HepG2 (cell line): ENCODE results near the gene P2RX5. TPM values are rescaled to one million over a fixed set of nuclear protein-coding genes. Genes with fewer than 3 reads are reported as not detected.

ENCODE experiments used
- CHD2 ChIP-seq: IDR thresholded peaks from 2 replicates; pipeline ENCODE4 v1.6.1; 2011; ENCODE audit warnings: low read depth, low read length, improper control_type of control experiment
- DNMT3B ChIP-seq: conservative IDR thresholded peaks from 2 replicates; pipeline ENCODE4 v1.6.1; 2016; ENCODE audit warnings: missing biosample characterization, control low read depth
- HDAC2 ChIP-seq: sonication (generic); formaldehyde crosslinking; IDR thresholded peaks from 2 replicates; pipeline ENCODE4 v1.4.0; 2020; ENCODE audit warnings: missing genetic modification reagents
- HMG20B ChIP-seq: conservative IDR thresholded peaks from 2 replicates; pipeline ENCODE4 v1.6.1; 2016; ENCODE audit warnings: missing genetic modification reagents, missing compliant biosample characterization
- HNRNPL ChIP-seq: fragments of 200-400 bp; formaldehyde crosslinking; IDR thresholded peaks from 2 replicates; pipeline ENCODE4 v1.6.1; 2017; ENCODE audit warnings: mild to moderate bottlenecking, low read depth, low read length
- KLF15 ChIP-seq: sonication (generic); formaldehyde crosslinking; IDR thresholded peaks from 2 replicates; pipeline ENCODE4 v1.8.1; 2023; ENCODE audit warnings: borderline replicate concordance, mild to moderate bottlenecking, inconsistent platforms, missing genetic modification reagents, mixed read lengths
- MAZ ChIP-seq, 2 experiments: sonication (generic) in 1 of 2; formaldehyde crosslinking in 1 of 2; IDR thresholded peaks; 2 replicates each; pipeline versions ENCODE4 v1.5.0 to v1.6.1; 2012 to 2020; ENCODE audit warnings: low read depth in 2 of 2, mild to moderate bottlenecking in 2 of 2, borderline replicate concordance in 1 of 2, improper control_type of control experiment in 1 of 2, low read length in 1 of 2, missing genetic modification reagents in 1 of 2, moderate library complexity in 1 of 2
- MED8 ChIP-seq: sonication (generic); formaldehyde crosslinking; IDR thresholded peaks from 2 replicates; pipeline ENCODE4 v1.8.1; 2023; ENCODE audit warnings: mild to moderate bottlenecking, missing genetic modification reagents; ENCODE audit not compliant: insufficient replicate concordance
- MZF1 ChIP-seq: sonication (generic); formaldehyde crosslinking; IDR thresholded peaks from 2 replicates; pipeline ENCODE4 v1.8.1; 2023; ENCODE audit warnings: mild to moderate bottlenecking, missing genetic modification reagents, borderline replicate concordance
- NBN ChIP-seq: fragments of 450-650 bp; conservative IDR thresholded peaks from 2 replicates; pipeline ENCODE4 v1.6.1; 2017
- NR1H2 ChIP-seq: sonication (generic); formaldehyde crosslinking; IDR thresholded peaks from 2 replicates; pipeline ENCODE4 v1.8.1; 2022; ENCODE audit warnings: low read depth, missing genetic modification reagents, borderline replicate concordance
- TAF15 ChIP-seq: fragments of 200-400 bp; formaldehyde crosslinking; IDR thresholded peaks from one replicate; pipeline ENCODE4 v1.6.1; 2018; ENCODE audit warnings: mild to moderate bottlenecking, low read depth, low read length; ENCODE audit not compliant: poor library complexity, severe bottlenecking
- U2AF1 ChIP-seq: fragments of 200-400 bp; formaldehyde crosslinking; optimal IDR thresholded peaks from 2 replicates; pipeline ENCODE3; 2017; ENCODE audit warnings: mild to moderate bottlenecking, low read depth, low read length
- ZEB1 ChIP-seq: IDR thresholded peaks from 2 replicates; pipeline ENCODE4 v1.6.1; 2012; ENCODE audit warnings: mild to moderate bottlenecking, low read depth, inconsistent platforms; ENCODE audit not compliant: insufficient replicate concordance
- ZFAT ChIP-seq: sonication (generic); formaldehyde crosslinking; conservative IDR thresholded peaks from 2 replicates; pipeline ENCODE4 v1.8.1; 2023; ENCODE audit warnings: missing genetic modification reagents, inconsistent platforms
- ZNF253 ChIP-seq: sonication (generic); formaldehyde crosslinking; IDR thresholded peaks from 2 replicates; pipeline ENCODE4 v1.8.0; 2022; ENCODE audit warnings: mild to moderate bottlenecking, missing genetic modification reagents, borderline replicate concordance
- ZNF263 ChIP-seq: sonication (generic); formaldehyde crosslinking; IDR thresholded peaks from 2 replicates; pipeline ENCODE4 v1.4.0; 2020; ENCODE audit warnings: missing genetic modification reagents
- ZNF350 ChIP-seq: sonication (generic); formaldehyde crosslinking; IDR thresholded peaks from 2 replicates; pipeline ENCODE4 v1.4.0; 2020; ENCODE audit warnings: mild to moderate bottlenecking, low read depth, missing genetic modification reagents, borderline replicate concordance
- ZNF530 ChIP-seq: sonication (generic); formaldehyde crosslinking; IDR thresholded peaks from 2 replicates; pipeline ENCODE4 v1.5.0; 2020; ENCODE audit warnings: low read depth, mild to moderate bottlenecking, missing genetic modification reagents
- ZNF556 ChIP-seq: sonication (generic); formaldehyde crosslinking; IDR thresholded peaks from 2 replicates; pipeline ENCODE4 v1.4.0; 2020; ENCODE audit warnings: mild to moderate bottlenecking, missing genetic modification reagents, borderline replicate concordance
- ZNF558 ChIP-seq: sonication (generic); formaldehyde crosslinking; IDR thresholded peaks from 2 replicates; pipeline ENCODE4 v1.9.0; 2022; ENCODE audit warnings: mild to moderate bottlenecking, missing genetic modification reagents, borderline replicate concordance
- ZNF761 ChIP-seq: sonication (generic); formaldehyde crosslinking; conservative IDR thresholded peaks from 2 replicates; pipeline ENCODE4 v1.4.0; 2020; ENCODE audit warnings: mild to moderate bottlenecking, missing genetic modification reagents
- ZNF766 ChIP-seq: sonication (generic); formaldehyde crosslinking; IDR thresholded peaks from 2 replicates; pipeline ENCODE4 v1.5.0; 2020; ENCODE audit warnings: missing genetic modification reagents, borderline replicate concordance
- ZNF780A ChIP-seq: sonication (generic); formaldehyde crosslinking; IDR thresholded peaks from 2 replicates; pipeline ENCODE4 v1.8.0; 2022; ENCODE audit warnings: mild to moderate bottlenecking, missing genetic modification reagents, moderate library complexity
- ZNF883 ChIP-seq: sonication (generic); formaldehyde crosslinking; IDR thresholded peaks from 2 replicates; pipeline ENCODE4 v1.5.1; 2020; ENCODE audit warnings: mild to moderate bottlenecking, missing genetic modification reagents; ENCODE audit errors: not compliant biosample characterization
- polyA plus RNA-seq, 8 experiments: library from polyadenylated mRNA; depleted of rRNA in 3 of 8; stranded (reverse) in 7 of 8; unstranded in 1 of 8; fragments of >200 nt; fragmentation: Illumina TruSeq in 4 of 8; extraction: Trizol in 4 of 8; gene quantifications; 2 replicates each; pipeline versions ENCODE4 v1.2.1 to v1.2.3, GENCODE V29; 2011 to 2016; ENCODE audit warnings: low read depth in 4 of 8, missing spikeins in 1 of 8, mixed read lengths in 1 of 8; ENCODE audit not compliant: insufficient read depth in 1 of 8
- total RNA-seq, 5 experiments: library from RNA; depleted of rRNA; stranded (reverse); fragments of >200 nt; fragmentation: Illumina TruSeq; extraction: Trizol; gene quantifications; 2 replicates each; pipeline ENCODE4 v1.2.3, GENCODE V29; 2016; ENCODE audit warnings: low read depth in 1 of 5
- TF ChIP-seq, protein P1 (sequence below): sonication (generic); formaldehyde crosslinking; IDR thresholded peaks from 2 replicates; pipeline ENCODE4 v1.5.1; 2020; ENCODE audit warnings: missing genetic modification reagents, mild to moderate bottlenecking, borderline replicate concordance
- TF ChIP-seq, protein P2 (sequence below): sonication (generic); formaldehyde crosslinking; IDR thresholded peaks from 2 replicates; pipeline ENCODE4 v1.8.0; 2022; ENCODE audit warnings: mild to moderate bottlenecking, missing genetic modification reagents, moderate library complexity

P2RX5 gene
- total and polyA plus RNA-seq, 2 of the 13 experiments (the other 11 are each of a cell fraction or from before 2014, with no cell fraction given): 0.95 to 1.7 TPM

DNA sequence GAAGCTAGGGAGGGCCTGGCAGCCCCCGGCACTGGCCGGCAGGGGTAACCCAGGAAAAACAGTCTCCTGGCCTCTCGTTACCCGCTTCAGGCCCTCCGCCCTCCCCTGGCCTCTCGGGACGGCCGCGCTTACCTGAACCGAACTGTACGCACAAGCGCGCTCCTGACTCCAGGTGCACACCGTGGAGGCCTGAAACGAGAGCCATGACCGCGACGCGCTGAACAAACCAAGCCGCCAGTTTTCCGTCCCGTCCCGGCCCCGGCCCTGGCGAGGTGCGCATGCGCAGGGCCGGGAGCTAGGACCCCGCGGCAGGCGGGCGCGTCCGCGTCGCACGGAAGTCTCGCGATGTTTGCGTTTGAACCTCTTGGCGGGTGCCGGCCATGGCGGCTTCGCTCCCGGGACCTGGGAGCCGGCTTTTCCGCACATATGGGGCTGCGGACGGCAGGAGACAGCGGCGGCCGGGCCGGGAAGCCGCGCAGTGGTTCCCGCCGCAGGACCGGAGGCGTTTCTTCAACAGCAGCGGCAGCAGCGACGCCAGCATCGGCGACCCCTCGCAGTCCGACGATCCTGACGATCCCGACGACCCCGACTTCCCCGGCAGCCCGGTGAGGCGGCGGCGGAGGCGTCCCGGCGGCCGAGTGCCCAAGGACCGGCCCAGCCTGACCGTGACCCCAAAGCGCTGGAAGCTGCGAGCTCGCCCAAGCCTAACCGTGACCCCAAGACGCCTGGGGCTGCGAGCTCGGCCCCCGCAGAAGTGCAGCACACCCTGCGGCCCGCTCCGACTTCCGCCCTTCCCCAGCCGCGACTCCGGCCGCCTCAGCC is 27.8 kb upstream of the P2RX5 start, which contains the start of gene HASPIN (continued):
- TF ChIP-seq ZNF558: no peak
- no peak for TF ChIP-seq U2AF1
- TF ChIP-seq HNRNPL: no peak
- no peak for TF ChIP-seq ZNF263 (CRISPR knock-in tag)
- no peak for TF ChIP-seq ZEB1
- TF ChIP-seq ZNF780A (CRISPR knock-in tag): peak; percentile 68; the same call in 1 of the 2 replicates
- TF ChIP-seq MED8 (CRISPR knock-in tag): peak; percentile 95
- TF ChIP-seq NBN: no peak
- peak; percentile 85 for TF ChIP-seq HDAC2
- 0 out of 2 replicates have a peak, but pooled peaks have one; percentile 8 for TF ChIP-seq ZNF253 (CRISPR knock-in tag)
- TF ChIP-seq ZNF761 (CRISPR knock-in tag): peak; percentile 91; the same call in 1 of the 2 replicates
- no peak for TF ChIP-seq DNMT3B (CRISPR knock-in tag)
- TF ChIP-seq CHD2: peak; percentile 98
- peak; percentile 96 for TF ChIP-seq ZNF883 (CRISPR knock-in tag)
- TF ChIP-seq ZNF766 (CRISPR knock-in tag): no peak
- TF ChIP-seq MZF1 (CRISPR knock-in tag): no peak
- no peak for TF ChIP-seq TAF15
- no peak for TF ChIP-seq ZNF530 (CRISPR knock-in tag)
- TF ChIP-seq HMG20B (CRISPR knock-in tag): no peak
- TF ChIP-seq ZNF350 (CRISPR knock-in tag): peak; percentile 70
- TF ChIP-seq, protein P1, sequence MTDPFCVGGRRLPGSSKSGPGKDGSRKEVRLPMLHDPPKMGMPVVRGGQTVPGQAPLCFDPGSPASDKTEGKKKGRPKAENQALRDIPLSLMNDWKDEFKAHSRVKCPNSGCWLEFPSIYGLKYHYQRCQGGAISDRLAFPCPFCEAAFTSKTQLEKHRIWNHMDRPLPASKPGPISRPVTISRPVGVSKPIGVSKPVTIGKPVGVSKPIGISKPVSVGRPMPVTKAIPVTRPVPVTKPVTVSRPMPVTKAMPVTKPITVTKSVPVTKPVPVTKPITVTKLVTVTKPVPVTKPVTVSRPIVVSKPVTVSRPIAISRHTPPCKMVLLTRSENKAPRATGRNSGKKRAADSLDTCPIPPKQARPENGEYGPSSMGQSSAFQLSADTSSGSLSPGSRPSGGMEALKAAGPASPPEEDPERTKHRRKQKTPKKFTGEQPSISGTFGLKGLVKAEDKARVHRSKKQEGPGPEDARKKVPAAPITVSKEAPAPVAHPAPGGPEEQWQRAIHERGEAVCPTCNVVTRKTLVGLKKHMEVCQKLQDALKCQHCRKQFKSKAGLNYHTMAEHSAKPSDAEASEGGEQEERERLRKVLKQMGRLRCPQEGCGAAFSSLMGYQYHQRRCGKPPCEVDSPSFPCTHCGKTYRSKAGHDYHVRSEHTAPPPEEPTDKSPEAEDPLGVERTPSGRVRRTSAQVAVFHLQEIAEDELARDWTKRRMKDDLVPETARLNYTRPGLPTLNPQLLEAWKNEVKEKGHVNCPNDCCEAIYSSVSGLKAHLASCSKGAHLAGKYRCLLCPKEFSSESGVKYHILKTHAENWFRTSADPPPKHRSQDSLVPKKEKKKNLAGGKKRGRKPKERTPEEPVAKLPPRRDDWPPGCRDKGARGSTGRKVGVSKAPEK (CRISPR knock-in tag): no peak
- TF ChIP-seq ZNF556 (CRISPR knock-in tag): peak; percentile 96; the same call in 1 of the 2 replicates
- TF ChIP-seq, protein P2, sequence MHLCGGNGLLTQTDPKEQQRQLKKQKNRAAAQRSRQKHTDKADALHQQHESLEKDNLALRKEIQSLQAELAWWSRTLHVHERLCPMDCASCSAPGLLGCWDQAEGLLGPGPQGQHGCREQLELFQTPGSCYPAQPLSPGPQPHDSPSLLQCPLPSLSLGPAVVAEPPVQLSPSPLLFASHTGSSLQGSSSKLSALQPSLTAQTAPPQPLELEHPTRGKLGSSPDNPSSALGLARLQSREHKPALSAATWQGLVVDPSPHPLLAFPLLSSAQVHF (CRISPR knock-in tag): peak; percentile 80; the same call in 1 of the 2 replicates
- TF ChIP-seq MAZ (IDR thresholded peaks at IDR 0.05; ENCODE audit: borderline replicate concordance, low read depth, low read length): no peak
- peak; percentile 60; the same call in 1 of the 2 replicates for TF ChIP-seq MAZ (CRISPR knock-in tag; IDR thresholded peaks at IDR 0.05; ENCODE audit: low read depth)
- no peak for TF ChIP-seq KLF15 (CRISPR knock-in tag)
- no peak for TF ChIP-seq ZFAT (CRISPR knock-in tag)
- no peak for TF ChIP-seq NR1H2 (CRISPR knock-in tag)
